ENCODE data around the gene PRM3.
A peak's percentile ranks its signal among the peaks of the same experiment; 100 is the strongest.

PRM3 gene

DNA sequence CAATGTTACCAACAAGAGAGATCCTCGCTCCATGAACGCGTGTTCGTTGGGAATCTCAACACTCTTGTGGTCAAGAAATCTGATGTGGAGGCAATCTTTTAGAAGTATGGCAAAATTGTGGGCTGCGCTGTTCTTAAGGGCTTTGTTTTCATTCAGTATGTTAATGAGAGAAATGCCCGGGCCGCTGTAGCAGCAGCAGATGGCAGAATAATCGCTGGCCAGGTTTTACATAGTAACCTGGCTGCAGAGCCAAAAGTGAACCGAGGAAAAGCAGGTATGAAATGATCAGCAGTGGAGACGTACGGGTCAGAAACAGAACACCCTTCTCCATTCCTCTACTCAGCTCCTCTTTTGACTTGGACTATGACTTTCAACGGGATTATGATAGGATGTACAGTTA is 30.8 kb downstream of the PRM3 start:
- DNase-seq = no peak

DNA sequence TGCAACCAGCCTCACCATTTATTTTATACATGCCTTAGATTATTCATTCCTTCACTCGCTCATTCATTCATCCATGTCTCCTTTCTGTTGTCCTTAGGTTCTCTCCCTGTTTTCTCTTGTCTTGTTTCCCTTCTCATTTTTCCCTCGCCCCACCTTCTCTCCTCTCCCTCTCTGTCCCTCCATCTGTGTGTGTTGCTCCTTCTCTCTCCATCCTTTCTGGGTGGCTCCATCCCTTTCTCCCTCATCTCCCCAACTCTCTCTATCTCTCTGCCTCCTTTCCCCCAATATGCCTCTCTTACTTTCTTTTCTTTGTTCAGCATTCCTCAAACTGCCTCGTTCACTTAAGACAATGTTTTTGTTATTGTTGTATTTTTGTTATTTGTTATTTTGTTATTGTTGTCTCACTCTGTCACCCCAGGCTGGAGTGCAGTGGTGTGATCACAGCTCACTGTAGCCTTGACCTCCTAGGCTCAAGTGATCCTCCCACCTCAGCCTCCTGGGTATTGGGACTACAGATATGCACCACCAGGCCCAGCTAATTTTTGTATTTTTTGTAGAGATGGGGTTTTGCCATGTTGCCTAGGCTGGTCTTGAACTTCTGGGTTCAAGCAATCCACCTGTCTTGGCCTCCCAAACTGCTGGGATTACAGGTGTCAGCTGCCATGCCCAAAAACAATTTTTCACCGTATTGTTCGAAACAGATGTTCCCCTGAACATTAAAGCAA is 31.8 kb downstream of the PRM3 start:
- DNase-seq = no peak

DNA sequence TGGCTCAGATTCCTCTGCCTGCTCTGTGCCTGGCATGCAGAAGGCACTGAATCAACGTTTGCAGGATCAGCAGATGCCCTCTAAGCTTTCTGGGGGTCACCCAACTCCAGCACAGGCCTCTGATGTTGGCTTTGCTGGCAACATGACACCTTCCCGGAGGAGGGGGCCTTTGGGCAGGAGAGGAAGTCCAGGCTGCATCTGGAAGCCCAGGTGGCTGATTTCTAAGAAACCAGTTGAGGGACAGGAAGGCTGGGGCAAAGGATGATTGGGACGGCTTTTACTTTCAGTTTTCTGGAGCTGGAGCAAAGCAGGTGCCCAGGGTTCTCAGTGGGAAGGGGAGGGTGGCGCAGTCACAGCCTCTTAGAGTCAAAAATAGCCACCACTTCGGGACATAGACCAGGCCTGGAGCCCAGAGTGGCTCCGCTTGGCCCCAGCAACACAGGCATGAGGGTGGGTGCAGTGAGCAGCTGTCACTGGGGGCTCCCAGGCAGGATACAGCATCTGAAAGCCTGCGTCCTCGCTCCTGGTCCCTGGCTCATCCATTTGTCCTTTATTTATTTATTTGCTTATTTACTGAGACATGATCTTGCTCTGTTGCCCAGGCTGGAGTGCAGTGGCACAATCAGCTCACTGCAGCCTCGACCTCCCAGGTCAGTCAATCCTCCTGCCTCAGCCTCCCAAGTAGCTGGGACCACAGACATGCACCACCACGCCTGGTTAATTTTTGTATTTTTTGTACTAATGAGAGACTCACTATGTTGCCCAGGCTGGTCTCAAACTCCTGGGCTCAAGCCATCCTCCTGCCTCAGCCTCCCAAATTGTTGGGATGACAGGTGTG is 32.6 kb downstream of the PRM3 start:
- peak; percentile 41 for DNase-seq

DNA sequence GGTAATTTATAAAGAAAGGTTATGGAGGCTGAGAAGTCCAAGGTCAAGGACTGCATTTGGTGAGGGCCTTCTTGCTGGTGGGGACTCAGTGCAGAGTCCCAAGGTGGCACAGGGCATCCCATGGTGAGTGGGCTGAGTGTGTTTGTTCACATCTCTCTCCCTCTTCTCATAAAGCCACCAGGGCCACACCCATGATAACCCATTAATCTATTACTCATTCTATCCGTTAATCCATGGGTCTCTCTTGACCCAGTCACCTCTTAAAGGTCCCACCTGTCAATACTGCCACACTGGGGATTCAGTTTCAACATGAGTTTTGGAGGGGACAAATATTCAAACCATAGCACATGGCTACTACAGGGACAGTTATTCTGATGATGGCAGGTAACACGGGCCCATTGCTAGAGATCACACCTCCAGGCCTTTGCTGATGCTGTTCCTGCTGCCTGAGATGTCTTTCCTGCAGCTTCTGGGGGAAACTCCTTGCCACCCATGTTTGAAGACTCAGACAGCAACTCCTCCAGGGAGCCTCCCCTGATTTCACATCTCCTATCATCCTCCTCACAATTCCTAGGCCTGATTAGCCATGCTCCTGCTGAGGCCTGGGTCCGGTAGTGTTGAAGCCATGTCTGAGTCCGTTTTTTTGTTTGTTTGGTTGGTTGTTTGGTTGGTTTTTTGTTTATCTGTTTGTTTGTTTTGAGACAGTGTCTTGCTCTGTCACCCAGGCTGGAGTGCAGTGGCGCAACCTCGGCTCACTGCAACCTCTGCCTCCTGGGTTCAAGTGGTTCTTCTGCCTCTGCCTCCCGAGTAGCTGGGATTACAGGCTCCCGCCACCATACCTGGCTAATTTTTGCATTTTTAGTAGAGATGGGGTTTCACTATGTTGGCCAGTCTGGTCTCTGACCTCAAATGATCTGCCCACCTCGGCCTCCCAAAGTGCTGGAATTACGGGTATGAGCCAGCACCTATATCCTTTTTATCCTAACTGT is 33.5 kb downstream of the PRM3 start:
- no peak for DNase-seq

DNA sequence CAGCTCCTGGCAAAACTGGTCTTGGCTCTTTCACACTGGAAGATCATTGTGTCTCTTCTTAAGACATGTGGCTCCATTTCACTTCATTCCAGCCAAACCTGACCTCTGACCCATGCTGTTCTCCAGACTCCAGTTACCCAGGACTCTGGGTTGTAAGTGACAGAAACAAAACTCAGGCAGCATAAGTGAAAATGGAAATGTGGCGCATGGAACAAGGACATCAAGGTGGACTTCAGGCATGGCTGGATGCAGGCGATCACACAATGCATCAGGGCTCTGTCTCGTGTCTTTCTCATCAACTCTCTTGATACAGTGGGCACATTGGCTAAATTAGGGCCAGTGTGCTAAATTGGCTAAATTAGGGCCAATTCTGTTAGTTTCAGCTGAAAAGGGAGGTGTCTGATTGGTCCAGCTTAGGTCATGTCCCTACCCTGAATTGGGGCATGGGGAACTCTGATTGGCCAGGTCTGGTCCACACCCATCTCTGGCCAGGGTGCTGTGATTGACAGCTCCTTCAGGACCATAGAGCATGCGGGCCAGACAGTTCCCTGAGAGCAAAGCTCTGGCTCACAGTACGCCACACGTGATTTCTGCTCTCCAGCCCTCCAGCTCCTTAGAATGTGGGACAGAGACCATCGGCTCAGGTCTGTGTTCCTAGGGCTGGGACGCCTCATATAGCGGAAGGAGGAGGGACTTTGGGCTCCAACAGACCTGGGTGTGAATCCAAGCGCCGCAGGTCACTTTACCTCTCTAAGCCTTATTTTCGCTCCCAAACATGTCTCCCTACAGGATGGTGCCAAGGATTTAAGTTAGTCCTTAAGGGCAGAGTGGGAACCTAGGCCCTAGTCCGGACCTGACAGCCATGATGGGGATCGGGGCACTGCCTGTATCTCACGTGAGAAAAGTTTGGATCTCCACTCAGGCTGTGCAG is 34.9 kb downstream of the PRM3 start:
- no peak for DNase-seq

DNA sequence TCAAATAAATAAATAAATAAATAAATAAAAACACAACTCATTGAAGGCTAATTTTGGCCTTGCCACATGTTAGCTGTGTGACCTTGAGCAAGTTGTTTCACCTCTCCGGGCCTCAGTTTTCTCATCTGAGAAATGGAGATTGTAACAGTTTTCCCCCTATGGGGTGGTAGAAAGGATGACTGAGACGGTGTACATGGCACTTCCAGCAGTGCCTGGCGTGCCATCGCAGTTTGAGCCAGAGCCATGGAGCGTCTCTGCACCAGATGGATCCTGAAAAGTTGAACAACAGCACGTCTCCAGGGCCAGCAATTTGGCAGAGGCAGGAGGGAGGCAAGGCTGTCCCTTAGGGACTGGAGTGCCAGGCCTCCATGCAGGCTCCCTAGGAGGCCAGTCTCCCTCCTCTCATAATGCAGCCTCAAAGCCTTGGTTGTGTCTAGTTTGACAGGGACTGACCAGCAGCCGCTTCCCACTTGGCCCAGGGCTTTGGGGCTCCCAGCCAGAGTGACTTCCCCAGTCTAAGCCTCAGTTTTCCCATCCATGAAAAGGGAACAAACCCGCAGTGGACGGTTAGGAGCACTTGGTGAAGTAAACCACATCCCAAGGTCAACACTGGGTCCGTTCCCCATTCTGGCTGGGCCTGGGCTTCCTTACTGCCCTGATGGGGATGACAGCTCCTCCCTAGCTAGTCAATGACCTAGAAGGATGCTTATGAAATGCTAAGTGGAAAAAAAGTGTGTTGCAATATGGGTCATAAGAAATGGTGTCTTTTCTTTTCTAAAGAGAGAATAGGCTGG is 36.8 kb downstream of the PRM3 start:
- DNase-seq = no peak

DNA sequence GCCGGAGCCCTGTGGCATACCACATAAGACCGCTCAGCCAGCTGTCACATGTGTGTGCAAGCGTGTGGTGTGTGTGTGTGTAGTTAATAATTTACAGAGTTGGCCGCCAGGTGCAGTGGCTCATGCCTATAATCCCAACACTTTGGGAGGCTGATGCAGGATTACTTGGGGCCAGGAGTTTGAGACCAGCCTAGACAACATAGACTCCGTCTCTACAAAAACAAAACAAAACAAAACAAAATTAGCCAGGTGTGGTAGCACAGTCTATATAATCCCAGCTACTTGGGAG is 37.8 kb downstream of the PRM3 start:
- no peak for DNase-seq

DNA sequence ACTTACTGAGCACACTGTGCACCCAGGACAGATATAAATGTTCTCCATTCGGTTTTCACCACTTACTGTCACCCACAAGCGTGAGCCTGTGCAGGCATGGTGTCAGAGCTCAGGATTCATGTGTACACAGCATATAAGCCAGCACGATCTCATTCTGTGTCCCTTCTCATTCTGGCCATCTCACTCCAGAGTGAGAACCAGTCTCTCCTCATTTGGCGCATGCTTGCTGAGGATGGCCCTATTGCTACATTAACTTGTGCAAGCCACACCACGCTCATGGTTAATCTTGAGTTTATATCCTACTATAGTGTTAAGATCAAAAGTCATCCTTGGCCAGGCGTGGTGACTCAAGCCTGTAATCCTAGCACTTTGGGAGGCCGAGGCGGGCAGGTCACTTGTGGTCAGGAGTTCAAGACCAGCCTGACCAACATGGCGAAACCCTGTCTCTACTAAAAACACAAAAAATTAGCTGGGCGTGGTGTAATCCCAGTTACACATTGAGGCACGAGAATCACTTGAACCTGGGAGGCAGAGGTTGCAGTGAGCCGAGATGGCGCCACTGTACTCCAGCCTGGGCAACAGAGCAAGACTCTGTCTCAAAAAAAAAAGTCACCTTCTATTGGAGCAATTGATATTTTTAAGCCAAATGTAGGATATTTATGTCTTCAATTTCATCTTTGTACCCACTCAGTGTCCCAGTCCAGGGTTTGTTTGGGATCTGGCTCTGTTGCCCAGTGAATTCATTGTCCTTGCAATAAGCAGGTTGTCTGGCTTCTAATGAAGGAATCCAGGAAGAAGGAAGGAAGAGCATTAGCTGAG is 38.3 kb downstream of the PRM3 start:
- no peak for DNase-seq

DNA sequence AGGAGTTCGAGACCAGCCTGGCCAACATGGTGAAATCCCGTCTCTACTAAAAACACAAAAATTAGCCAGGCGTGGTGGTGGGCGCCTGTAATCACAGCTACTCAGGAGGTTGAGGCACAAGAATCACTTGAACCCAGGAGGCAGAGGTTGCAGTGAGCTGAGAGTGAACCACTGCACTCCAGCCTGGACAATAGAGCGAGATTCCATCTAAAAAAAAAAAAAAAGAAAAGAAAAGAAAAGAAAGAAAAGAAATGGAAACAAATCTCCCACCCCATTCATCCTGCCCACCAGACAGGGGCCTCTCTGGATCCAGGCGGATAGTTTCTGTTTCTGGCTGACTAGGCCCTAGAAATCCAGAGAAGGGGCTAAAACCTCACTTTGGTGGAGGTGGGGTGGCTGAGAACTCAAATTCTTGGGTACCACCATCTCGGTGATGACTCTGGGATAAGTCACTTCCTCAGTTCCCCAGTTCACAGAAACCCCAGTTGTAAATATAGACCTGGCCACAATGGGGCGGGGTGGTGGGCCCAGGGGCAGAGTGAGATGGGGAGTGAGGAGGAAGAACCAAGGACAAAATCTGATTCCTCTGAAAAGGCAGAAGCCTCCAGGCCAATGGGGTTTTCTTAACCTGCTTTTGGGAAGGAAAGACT is 39.6 kb downstream of the PRM3 start:
- peak; percentile 77 for DNase-seq

DNA sequence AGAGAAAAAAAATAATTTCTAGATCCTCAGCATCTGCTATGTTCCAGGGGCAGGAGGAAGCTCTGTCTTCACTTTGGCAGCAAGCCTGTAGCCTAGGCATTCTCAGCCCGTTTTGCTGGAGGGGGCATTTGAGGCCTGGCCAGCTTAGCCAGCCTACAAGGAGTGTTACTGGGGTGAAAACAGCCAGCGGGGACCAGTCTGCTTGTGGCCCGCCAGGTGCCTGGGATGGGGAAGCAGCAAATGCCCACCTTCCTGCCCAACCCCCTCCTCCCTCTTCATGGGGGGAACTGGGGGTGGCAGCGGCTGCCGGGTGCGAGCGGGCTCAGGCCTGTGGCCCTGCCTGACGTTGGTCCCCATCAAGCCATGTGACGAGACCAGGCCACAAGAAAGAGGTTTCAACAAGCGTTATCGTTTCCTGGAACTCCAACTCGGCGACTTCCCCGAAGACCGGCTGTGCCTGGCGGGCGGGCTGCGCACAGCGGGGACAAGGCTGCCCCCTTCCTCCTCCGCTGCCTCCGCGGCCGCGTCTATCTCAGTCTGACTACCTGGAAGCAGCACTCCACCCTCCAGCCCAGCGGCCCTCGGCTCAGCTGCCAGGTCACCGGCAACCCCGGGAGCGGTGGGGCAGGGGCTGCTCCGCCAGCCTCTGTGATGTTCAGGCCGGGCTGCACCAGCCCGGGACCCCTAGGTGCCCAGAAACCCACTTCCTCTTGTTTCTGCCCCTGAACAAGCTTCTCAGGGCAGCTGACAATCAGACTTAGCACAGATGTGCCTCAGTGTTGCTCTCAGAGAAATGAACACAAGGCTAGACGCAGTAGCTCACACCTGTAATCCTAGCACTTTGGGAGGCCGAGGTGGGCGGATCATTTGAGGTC is 40.3 kb downstream of the PRM3 start:
- DNase-seq = peak; percentile 86

DNA sequence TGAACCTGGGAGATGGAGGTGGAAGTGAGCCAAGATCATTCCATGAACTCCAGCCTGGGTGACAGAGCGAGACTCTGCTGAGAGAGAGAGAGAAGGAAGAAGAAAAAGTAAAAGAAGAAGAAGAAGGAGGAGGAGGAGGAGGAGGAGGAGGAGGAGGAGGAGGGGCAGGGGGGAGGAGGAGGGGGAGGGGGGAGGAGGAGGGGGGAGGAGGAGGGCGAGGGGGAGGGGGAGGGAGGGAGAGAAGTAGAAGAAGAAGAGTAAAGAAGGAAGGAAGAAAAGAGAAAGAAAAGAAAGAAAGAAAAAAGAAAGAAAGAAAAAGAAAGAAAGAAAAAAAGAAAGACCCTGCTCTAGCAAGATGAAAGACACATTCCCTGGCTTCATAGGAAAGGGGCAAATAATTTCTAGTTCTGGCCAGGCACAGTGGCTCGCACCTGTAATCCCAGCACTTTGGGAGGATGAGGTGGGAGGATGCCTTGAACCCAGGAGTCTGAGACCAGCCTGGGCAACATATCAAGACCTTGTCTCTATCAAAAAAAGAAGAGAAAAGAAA is 41.1 kb downstream of the PRM3 start:
- DNase-seq = no peak

DNA sequence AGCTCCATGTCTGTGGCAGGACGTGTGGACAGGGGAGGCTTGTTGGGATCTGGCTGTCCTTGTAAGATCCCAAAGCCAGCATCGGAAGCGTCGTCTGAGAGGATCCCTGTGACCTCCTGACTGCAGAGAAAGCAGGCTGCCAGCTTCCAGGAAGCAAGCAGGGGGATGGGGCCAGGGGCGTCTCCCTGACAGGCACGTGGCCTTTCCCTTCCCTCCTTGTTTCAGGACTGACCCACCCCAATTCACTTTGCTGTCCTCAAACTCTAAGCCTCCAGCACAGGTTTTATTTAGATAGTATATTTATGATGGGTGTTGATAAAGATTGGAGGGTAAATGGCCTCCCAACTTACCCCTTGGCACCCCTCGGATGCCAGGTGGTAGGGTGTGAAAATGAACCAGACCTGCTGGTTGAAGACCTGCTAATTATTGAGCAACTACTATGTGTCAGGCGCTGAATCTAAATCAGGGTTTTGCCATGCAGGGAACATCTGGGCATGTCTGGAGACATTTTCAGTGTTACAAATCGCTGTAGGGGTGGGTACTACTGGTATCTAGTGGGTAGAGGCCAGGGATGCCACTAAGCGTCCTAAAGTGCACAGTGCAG is 42.0 kb downstream of the PRM3 start:
- DNase-seq = no peak

DNA sequence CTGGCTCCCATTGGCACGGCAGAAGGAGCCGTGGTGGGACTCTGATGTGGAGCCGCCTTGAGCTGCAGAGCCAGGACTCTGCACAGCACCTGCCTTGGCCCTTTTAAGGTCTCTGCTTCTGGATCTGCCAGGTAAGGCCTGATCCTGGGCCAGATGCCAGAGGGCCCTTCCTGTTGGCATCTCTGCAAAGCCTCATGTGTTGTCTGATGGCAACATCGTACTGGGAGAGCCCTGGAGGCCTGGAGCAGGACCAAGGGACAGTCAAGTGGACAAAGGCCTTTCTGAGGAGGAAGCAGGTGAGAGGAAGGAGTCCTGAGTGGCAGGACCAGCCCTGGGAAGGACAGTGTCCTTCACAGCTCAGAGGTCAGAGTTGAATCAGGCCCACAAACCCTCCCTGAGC is 43.5 kb downstream of the PRM3 start:
- DNase-seq = no peak

DNA sequence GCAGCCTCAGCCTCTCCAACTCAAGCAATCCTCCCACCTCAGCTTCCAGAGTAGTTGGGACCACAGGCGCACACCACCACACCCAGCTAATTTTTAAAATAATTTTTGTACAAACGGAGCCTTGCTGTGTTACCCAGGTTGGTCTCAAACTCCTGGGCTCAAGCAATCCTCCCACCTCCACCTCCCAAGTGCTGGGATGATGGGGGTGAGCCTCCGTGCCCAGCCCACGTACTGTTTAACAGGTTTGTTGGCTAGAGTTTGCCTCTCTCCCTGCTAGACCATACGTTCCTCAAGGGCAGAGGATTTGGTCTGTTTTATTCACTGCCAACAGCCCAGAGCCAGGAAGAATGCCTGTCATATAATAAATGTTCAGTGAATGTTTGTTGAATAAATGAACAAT is 44.0 kb downstream of the PRM3 start:
- DNase-seq = no peak

DNA sequence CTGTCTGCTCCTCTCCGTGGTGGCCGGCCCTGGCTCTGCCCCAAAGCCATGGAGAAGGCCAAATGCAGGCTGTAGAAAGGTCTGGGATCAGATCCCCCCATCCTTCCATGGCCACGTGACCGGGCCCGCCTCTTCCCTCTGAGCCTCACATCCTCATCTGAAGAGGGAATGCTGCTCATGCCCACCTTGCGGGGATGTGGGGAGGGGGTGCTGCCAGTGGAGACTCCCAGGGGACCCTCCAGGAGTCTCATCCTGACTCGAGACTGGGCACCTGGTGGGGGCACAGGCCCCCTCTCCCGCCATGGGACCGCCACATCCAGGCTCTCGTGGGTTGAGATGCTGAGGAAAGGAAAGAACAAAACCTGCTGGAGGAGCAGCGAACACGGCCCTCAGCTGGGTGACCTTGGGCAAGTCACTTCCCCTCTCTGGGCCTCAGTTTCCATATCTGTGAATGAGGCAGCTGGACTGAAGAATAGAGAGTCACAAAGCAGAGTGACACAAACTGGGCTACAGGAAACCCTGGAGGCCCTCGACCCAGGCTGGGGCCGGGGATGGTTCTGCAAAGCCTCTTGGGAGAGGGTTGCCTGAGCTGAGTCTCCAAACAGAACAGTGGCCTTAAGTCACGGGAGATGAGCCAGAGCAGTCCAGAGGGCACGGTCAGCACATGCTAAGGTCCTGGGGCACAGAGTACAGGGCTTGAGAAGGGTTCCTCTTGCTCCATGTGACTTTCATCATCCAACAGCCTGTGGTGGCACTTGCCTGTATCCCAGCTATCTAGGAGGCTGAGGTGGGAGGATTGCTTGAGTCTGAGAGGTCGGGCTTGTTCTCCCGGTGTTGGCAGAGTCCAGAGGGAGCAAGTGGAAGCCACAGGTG is 47.5 kb downstream of the PRM3 start:
- no peak for DNase-seq

DNA sequence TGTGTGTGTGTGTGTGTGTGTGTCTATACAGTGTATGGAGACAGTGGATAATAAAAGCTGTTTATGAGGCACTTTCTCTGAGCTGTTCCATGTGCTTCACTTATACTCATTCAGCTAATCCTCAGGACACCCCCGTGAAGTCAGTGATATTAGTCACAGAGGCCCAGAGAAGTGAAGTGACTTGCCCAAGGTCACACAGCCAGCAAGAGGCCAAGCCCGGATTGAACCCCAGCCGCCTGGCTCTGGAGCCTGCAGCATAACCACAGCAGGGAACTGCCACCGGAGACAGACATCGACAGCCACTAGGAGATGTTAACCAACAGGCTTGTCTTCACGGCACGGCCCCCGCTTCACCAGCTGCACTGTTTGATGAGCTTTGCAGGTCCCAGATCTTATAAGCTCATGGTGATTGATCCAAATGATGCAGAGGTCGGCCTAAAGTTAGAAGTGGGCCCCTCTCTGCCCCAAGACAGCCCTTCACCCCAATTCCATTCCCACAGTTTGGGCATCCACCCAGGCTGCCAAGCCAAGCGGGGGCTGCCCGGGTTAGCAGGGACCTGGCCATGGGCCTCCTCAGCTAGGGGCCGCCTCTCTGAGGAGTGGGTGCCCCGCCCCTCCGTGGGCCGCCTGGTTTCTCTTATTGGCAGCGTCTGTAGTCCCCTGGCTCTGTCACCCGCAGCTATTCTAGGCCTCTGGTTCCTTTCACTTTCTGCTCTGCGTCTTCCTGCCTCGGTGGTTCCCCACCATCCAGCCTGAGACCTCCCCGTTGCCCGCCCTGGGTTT is 48.3 kb downstream of the PRM3 start:
- peak; percentile 84 for DNase-seq

Measured in CD4-positive, alpha-beta T cell treated with Interleukin-6 for 4 hours (primary cell).